NCI-H2029 treated with DMSO at 0.1 percent for 48 hours (cell line): ENCODE results near the gene DNAJC8.

Experiments used
- DNase-seq: peaks from one replicate; lab custom pipeline; 2025; lab: John Stamatoyannopoulos, UW

The DNAJC8 gene

DNA sequence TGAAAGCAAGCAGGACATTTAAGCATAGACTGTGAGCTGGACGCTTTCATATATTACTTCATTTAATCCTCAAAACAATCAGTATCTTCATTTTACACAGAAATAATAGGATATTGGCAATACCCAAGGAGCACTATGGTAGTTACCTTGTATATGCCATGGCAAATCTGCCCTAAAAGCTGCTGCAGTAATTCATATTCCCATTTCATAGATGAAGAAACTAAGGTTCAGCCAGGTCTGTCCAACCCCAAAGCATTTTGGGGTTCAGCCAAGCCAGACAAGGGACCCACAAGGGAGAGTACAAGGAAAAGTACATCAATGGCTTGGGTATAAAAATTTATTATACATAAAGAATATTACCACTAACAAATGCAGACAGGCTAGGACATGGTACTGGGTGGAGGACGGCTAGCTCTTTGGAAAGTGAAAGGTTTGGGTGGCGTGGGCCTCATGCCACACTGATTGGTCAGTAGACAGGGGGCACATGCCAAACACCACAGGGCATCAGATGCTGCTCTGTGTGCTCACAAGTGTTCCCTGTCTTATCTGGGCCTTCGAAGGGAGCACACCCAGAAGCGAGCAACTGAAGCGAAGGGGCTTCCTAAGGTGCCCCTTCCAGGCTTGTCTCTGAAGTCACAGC lies 32.5 kb downstream of the DNAJC8 start:
- no peak for DNase-seq

DNA sequence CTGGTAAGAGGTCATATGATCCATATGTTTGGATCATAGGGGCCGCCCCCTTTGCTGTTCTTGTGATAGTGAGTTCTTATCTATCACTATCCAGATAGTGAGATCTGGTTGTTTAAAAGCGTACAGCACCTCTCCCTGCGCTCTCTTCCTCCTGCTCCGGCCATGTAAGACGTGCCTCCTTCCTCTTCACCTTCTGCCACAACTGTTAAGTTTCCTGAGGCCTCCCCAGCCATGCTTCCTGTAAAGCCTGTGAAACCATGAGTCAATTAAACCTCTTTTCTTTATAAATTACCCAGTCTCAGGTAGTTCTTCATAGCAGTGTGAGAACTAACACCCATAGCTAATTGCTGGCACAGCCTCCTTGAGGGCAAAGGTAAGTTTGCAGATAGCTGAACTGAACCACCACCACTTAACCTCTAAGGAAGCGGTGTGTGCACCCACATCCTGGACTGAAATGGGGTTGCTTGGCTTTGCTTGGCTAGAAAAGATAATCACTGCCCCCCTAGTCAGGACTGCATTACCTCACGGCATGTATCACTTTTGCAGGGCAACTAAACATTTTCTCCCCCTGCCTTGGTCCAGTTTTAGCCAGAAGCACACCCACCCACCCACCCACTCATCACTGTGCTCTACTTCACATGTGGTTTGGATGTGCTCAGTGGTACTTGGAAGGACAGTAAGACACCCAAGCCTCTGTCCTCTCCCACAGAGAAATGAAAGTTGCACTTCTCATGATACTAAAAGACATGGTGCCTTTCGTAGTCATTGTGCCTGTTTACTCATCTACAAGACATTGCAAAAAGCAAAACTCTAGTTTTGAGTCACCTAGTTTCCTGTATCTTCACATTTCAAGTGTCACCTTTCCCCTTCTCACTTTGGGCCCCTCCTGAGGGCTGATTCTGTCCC lies 33.2 kb downstream of the DNAJC8 start:
- no peak for DNase-seq

DNA sequence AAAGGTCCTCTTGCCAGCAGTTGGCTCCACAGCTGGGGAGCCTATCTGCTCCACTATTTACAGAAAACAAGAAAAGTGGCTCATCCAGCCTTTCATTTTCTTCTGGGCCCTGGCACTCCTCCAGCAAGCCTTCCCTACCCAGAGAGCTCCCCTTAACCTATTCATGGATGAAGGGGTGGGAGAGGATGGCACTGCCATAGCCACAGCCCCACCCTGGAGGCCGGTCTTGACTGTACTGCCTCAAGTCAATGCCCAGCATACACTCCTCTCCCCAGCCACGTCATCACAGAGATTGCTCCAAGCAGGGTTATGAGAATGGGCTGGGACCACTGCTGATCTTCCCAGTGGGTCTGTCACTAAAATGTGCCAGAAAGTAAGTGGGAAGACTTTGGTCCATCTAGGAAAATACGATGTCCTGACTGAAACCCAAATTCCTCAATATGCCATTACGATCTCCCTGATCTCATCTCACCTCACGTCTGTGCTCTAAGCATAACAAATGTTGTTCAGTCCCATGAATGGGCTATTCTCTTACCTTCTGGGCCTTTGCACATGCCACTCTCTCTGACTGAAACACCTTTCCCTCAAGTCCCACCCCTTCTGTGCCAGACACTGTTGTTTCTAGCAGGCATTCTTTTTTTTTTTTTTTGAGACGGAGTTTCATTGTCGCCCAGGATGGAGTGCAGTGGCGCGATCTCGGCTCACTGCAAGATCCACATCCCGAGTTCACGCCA lies 35.0 kb downstream of the DNAJC8 start:
- DNase-seq, result no peak

DNA sequence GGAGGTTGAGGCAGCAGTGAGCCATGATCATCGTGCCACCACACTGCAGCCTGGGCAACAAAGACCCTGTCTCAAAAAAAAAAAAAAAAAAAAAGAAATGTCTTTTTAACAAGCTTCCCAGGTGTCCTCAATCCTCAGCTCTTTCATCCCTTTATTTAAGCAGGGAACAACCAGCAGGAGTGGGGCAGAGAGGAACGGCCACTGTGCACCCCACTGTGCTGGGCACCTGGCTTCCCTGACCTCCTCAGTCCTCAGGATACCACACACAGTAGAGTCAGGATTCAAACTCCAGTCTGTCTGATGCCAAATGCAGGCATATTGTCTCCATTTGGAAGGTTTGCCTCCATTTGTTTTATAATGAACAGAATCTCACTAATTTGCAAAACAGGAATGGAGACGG lies 36.5 kb downstream of the DNAJC8 start:
- DNase-seq, result no peak

DNA sequence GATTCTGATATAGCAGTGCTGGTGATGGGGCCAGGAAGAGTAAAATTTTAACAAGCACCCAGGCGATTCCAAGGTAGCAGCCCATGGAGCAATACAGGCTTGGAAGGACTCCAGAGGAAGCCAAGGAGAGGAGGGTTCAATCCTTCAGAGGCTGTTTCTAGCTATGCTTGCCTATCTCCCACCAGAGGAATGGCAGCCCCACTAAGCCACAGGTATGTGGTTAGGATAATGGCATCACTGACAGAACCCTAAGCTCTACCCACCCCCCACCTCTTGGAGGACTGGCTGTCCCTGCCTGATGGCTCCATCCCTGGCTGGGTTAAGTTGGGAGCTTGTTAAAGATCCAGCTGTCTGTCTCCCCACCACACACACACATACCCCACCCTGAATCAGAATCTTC lies 37.0 kb downstream of the DNAJC8 start:
- DNase-seq, result no peak

DNA sequence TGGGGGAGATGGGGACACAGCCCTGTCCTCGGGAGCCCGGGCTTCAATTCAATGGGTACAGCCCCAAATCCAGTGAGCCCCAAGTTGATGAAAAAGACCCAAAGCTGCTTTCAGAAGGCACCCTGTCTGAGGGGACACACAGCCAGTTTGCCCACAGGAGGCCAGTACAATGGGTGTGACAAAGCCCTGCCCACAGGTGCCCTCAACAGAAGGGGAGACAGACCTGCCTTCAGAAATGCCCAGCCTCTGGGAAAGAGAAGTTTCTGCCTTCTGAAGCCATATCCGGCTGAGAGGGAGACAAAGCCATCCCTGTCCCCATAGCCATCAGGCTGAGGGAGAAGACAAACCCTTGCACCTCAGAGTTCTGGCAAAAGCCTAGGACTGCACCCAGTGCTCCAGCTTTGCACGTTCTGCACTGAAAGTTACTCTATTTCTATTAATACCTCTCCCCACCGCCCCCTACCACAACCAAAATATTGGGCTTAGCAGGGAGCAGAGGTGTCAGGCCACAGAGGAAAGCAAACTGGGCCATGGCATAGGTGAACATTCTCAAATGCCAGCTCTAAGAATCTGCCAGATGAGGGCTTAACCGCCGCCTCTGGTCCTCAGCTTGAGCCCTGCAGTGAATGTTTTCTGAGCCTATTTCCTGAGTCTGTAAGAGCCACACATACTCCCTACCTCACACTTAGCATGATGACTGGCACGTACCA lies 38.3 kb downstream of the DNAJC8 start:
- no peak for DNase-seq

DNA sequence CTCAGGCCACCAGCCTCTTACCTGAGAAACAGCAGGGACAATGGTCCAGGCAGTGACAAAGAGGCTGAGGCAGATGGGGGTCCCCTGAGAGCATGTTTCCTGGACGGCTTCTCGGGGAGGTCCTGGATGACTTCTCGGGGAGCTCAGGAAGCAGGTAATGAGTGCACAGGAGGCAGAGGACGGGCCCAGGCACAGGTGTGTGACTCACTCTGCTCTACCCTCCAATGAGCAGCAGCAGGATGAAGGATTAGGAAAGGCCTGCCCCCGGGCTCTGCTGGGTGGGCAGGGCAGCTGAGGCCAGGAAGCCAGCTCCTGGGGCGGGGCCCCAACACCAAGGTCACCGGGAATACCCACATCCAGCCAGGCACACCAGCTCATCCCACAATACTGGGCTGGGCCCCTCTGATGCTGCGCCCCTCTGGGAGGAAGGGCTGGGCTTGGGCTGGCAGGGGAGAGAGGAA lies 39.1 kb downstream of the DNAJC8 start:
- DNase-seq, result no peak

DNA sequence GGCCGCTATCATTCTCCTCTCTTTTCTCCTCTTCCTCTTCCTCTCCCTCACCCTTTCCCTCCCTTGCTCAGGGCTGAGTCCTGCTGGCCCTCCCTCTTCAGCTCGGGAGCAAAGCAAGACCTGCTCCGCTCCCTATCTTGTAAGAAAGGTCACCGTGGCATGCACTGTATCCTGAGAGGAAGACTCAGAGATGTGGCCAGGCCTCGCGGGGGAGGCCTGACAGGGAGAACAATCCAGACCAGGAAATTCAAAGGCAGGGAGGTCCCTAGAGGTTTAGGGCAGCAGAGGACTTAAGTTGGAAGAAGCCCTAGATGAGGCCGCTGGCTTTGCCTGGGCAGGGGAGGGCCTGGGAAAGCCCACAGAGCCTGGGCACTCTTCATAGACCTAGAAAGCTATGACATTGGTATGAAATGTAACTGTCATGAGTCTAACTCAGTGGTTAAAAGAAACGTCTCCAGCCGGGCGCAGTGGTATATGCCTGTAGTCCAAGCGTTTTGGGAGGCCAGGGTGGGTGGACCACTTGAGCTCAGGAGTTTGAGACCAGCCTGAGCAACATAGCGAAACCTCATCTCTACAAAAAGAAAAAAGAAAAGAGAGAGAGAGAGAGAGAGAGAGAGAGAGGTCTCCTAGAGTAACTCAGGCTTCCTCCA lies 41.7 kb downstream of the DNAJC8 start:
- DNase-seq, result no peak

DNA sequence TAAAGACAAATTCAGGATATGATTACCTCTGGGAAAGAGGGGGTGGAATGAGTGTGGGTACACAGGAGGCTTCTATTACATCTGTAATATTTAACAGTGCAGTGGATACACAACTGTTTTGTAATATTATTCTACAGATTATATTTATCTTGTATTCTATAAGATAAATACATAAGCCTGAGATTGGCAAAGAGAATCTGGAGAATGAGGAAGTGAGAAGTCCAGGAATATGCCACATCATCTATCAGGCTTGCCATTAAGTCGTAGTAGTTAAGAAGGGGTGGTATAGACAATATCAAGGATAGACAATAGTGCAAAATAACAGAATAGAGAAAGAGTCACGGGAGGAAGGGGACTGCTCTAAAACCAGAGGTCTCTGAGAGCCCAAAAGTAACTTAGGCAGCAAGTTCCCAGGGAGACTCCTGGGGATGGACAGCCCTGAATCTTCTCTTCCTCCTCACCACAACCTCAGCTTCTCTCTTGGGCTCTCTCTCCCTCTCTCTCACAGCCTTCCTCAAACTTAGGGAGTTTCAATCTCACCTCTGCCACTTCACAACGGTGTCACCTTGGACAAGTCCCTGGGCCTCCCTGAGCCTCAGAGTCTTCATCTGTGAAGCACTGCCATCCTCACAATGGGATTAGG lies 42.4 kb downstream of the DNAJC8 start:
- no peak for DNase-seq

DNA sequence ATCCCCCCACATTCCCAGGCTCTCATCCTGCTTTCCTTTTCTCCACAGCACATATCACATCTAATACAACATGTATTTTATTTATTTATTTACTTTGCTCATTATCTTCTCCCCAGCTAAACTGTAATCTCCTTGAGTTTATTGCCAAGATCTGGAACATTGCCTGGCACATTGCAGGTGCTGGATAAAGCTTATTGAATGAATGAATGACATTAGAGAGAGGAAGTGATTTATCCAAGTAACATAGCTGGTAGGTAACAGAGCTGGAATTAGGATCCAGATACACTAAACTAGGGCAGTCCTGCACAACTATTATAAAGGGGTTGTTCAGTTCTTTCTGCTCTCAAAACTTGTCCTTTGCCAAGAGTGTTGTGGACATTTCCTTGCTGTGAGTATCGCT lies 47.8 kb downstream of the DNAJC8 start:
- no peak for DNase-seq

DNA sequence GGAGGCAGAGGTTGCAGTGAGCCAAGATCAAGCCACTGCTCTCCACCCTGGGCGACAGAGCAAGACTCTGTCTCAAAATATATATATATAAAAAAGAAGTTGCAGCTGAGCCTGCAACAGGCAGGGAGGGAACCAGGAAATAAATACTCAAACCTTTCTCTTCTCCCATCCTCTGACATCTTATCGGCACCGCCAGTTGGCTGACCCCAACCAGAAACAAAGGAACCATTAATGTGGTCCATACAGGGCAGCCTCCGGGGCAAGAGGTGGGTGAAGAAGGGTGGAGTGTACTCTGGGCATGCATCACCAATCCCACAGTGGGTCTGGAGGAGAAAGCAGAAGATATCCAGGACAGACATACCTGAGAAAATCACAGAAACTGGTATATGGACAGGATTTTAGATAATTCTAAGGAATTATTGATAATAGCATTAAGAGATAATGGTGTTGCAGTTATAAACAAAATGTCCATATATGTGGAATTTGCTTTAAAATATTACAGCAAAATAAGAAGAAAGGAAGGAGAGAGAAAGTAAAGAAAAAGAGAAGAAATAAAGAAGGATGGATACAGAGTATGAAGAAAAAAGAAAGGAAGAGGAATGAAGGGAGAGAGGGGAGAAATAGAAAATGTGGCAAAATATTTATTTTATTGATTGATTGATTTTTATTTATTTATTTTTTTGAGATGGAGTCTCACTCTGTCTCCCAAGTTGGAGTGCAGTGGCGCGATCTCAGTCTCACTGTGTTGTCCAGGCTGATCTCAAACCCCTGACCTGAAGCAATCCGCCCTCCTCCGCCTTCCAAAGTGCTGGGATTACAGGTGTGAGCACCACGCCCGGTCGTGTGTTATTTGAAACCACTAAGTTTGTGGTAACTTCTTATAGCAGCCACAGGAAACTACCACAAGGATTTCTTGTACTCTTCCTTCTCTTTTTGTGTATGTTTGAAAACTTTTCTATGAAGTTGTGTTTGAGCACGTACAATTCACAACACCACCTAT lies 52.2 kb downstream of the DNAJC8 start:
- DNase-seq, result no peak

DNA sequence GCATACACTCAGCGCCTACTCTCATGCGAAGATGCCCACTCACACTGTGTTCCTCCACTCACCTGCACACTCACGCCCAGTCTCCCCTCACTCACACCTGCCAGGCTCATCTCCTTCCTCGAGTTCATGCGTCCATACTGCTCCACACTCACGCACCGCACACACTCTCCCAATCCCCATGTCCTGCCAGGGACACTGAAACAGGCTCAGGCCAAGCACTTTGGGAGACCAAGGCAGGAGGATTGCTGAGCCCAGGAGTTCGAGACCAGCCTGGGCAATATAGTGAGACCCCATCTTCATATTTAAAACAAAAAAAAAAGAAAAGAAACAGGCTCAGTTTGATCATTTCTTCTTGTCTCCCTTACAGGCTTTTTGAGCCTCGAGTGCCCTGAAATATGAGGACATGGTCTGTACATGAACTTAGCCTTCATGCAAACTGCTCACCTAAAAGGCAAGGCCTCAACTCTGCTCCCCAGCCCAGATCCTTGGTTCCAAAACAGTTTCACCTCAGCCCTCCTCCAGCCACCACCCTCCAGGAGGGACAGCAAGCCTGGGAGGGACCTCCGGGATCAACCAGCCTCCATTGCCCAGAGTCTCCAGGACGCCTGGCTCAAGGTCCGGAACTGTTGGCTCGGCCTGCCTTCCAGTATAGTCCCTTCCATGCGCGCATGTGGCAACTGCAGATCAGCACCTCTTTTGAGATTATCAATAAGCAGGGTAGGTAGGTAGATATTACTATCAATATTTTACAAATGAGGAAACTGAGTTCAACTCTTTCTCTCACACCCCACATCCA lies 53.9 kb downstream of the DNAJC8 start:
- no peak for DNase-seq

DNA sequence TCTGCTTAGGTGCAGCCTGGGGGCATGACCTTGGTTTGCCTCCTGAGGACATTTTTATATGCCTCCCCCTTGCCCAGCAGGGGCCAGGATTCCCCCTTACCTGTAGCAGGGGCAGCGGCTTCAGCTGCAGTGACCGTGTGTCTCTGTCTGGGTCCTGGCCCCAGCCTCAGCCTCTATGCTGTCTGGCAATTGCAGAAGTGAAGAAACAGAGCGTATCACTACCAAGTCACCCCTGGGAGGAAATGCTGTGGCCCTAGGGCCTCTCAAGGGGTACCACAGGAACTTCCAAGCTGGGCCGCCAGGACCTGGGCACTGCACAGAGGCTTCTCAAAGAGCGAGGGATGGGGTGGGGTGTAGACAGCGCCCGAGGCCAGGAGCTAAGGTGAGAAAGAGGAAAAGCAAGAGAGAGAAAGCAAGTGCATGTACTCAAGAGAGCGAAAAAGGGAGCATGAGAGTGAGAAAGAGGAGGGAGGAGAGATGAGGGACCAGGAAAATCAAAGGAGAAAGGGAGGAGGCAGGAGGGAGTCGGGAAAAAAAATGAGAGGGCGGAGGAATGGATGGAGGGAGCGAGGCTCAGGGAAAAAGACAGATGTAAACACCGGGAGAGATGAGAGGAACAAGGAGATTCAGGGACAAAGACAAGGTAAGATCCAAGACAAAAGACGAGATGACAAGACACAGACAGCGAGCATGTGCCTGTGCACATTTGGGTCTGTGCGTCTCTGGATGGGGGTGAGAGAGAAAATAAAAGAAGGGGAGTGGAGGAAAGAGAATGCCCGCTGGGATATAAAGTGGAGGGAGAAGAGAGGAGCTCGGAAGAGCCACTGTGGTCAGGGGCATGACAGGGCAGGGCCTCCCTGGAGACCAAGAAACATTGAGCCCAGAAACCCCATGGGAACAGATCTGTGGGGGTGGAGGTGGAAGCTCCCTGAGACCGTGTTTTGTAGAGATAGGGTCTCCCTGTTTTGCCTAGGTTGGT lies 56.0 kb downstream of the DNAJC8 start, which contains the start of gene PTAFR:
Gene PTAFR, minus strand, starts transcription at position 199 of the 979 bp plus-strand sequence. CDS start 25,669 bp downstream, outside the sequence.
- DNase-seq, result no peak

DNA sequence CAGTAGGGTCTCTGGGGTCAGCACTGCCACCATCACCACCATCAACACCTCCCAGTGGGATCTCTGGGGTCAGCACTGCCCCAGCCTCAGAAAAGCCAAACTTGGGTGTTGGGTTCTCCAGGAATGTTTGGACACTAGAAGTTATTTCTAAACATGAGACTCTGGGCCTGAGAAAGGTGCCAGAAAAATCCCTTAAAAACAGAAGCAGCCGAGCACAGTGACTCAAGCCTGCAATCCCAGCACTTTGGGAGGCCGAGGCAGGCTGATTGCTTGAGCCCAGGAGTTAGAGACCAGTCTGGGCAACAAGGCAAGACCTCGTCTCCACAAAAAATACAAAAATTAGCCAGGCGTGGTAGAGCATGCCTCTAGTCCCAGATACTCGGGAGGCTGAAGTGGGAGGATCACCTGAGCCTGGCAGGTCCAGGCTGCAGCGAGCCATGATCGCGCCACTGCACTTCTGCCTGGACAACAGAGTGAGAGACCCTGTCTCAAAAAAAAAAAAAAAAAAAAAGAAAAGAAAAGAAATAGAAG lies 56.8 kb downstream of the DNAJC8 start:
- DNase-seq, result no peak

DNA sequence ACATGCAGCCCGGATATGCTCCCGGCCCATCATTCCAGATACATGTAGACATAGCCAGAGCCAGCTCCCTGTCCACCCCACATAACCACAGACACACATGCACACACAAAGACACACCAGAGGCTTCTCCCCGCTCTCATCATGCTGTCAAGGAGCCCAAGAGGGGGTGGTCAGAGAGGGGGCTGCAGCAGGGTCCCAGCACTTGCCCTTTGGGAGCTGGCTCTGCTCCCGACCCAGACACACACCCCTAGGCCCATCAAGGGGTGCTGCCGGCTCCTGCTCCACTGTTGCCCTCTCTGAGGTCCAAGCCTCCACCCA lies 58.9 kb downstream of the DNAJC8 start:
- no peak for DNase-seq

DNA sequence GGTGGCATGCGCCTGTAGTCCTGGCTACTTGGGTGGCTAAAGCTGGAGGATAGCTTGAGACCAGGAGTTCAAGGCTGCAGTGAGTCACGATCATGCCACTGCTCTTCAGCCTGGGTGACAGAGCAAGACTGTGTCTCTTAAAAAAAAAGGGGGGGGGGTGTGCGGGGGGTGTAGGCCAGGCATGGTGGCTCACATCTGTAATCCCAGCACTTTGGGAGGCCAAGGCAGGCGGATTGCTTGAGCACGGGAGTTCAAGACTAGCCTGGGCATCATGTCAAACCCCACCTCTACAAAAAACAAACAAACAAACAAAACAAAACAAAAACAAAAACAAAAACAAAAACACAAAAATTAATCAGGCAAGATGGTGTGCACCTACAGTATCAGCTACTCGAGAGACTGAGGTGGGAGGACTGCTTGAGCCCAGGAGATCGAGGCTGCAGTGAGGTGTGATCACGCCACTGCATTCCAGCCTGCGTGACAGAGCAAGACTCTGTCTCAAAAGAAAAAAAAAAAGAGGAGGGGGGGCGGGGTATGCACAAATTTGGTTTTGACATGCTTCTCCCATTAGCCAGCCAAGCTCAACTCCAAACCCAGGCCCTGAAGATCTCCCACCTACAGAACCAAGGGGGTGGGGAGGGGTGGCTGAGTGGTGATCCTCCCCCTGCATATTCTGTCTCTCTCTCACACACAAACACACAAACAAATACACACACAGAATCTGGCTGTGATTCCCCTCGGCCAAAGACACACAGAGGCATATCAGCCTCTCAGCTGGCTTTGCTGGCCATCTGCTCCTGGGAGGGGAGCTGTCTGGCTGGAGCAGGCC lies 59.5 kb downstream of the DNAJC8 start:
- no peak for DNase-seq

DNA sequence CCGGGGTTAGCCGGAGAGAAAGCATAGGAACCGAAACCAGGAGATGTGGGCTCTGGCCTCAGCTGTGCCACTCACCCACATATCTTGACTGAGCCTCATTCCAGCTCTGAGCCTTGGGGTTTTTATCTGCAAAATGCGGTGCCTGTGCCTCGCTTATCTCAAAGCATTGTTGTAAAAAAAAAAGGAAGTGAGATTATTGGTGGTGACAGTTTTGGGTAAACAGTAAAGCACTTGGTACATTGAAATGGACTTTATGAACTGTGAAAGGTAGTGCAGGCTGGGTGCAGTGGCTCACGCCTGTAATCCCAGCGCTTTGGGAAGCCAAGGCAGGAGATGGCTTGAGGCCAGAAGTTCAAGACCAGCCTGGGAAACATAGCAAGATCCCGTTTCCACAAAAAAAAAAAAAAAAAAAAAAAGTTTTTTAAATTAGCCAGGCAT lies 60.1 kb downstream of the DNAJC8 start:
- no peak for DNase-seq
